ENCODE results near the gene PKD1L1.
"Not testable (repeated sequence)": the region's sequence is repeated elsewhere in the genome, so short reads cannot be mapped to it uniquely, and the experiment has no call there.

PKD1L1 gene

GRCh38 chr7:47957156-47957555, 8.9 kb upstream of the PKD1L1 start:
- no peak for DNase-seq

- DNase-seq, result no peak
Observed at GRCh38 chr7:47956220-47956619, 8.0 kb upstream of the PKD1L1 start.

- no peak for DNase-seq
Observed at GRCh38 chr7:47954231-47954911, 6.1 kb upstream of the PKD1L1 start.

GRCh38 chr7:47953822-47954221, 5.6 kb upstream of the PKD1L1 start:
- no peak for DNase-seq

- no peak for DNase-seq
Observed at GRCh38 chr7:47952224-47952623, 4.0 kb upstream of the PKD1L1 start.

- no peak for DNase-seq
Observed at GRCh38 chr7:47951374-47951773, 3.1 kb upstream of the PKD1L1 start.

GRCh38 chr7:47950714-47951113, 2.4 kb upstream of the PKD1L1 start:
- no peak for DNase-seq

GRCh38 chr7:47949703-47950102, 1.4 kb upstream of the PKD1L1 start:
- DNase-seq, result no peak

GRCh38 chr7:47947355-47947749, 914 bp downstream of the PKD1L1 start:
- DNase-seq, result no peak

- no peak for DNase-seq
Observed at GRCh38 chr7:47946581-47947354, 1.5 kb downstream of the PKD1L1 start.

- DNase-seq, result peak; percentile 43
Observed at GRCh38 chr7:47945261-47946015, 2.8 kb downstream of the PKD1L1 start.

- DNase-seq, result no peak
Observed at GRCh38 chr7:47944536-47945260, 3.6 kb downstream of the PKD1L1 start.

GRCh38 chr7:47943676-47944474, 4.4 kb downstream of the PKD1L1 start:
- DNase-seq, result no peak

GRCh38 chr7:47942651-47943050, 5.6 kb downstream of the PKD1L1 start:
- not testable (repeated sequence) for DNase-seq

GRCh38 chr7:47942132-47942531, 6.1 kb downstream of the PKD1L1 start:
- DNase-seq, result no peak

- peak; percentile 24 for DNase-seq
Observed at GRCh38 chr7:47941136-47941844, 7.0 kb downstream of the PKD1L1 start.

GRCh38 chr7:47940088-47941013, 7.9 kb downstream of the PKD1L1 start:
- no peak for DNase-seq

GRCh38 chr7:47939425-47940036, 8.7 kb downstream of the PKD1L1 start:
- DNase-seq, result no peak

- DNase-seq, result no peak
Observed at GRCh38 chr7:47938574-47939165, 9.6 kb downstream of the PKD1L1 start.
